OCI-LY7 (cell line): ENCODE measurements around the gene ALKAL2. TPM values are rescaled to one million over a fixed set of nuclear protein-coding genes. Genes with fewer than 3 reads are reported as not detected.
"Not testable (repeated sequence)": the region's sequence is repeated elsewhere in the genome, so short reads cannot be mapped to it uniquely, and the experiment has no call there.

ENCODE experiments used
- BruUV-seq: library from RNA; stranded (reverse); fragments of 400-500 nt; replicated peaks from 2 replicates; lab custom pipeline; 2021; lab: Mats Ljungman, UMichigan
- CTCF ChIA-PET: fragments of 300-600 bp; sonication (Branson Sonifier 250); formaldehyde crosslinking; loops from one replicate; lab custom pipeline; 2022; ENCODE audit warnings: antibody characterized with exemption; ENCODE audit not compliant: unreplicated experiment; lab: Charles Lee
- POLR2A ChIA-PET: fragments of 300-600 bp; sonication (Branson Sonifier 250); formaldehyde crosslinking; loops from one replicate; lab custom pipeline; 2022; ENCODE audit warnings: antibody characterized with exemption; lab: Charles Lee
- DNase-seq: peaks from one replicate; pipeline ENCODE4 v3.0.0-alpha.2; 2015; ENCODE audit warnings: low spot score
- H2AFZ ChIP-seq: fragments of 200-600 bp; sonication (generic), shearing (Covaris generic); 2 replicates; pipeline ENCODE4 v1.6.1; 2014; ENCODE audit warnings: mild to moderate bottlenecking, antibody characterized with exemption, low read length, moderate library complexity
- H3K27ac ChIP-seq: fragments of 200-600 bp; sonication (generic); 2 replicates; pipeline ENCODE4 v1.5.1; 2014; ENCODE audit warnings: mixed run types, low read depth, mild to moderate bottlenecking, moderate library complexity, low read length, inconsistent platforms; ENCODE audit not compliant: poor library complexity, severe bottlenecking
- H3K36me3 ChIP-seq: fragments of 200-600 bp; sonication (generic); 2 replicates; pipeline ENCODE4 v1.6.1; 2014; ENCODE audit warnings: mild to moderate bottlenecking, antibody characterized with exemption, low read length, moderate library complexity, mixed read lengths; ENCODE audit not compliant: insufficient read depth
- H3K4me1 ChIP-seq: fragments of 200-600 bp; sonication (generic); 2 replicates; pipeline ENCODE4 v1.5.1; 2014; ENCODE audit warnings: mild to moderate bottlenecking, low read length; ENCODE audit not compliant: insufficient read depth, poor library complexity, severe bottlenecking
- H3K4me2 ChIP-seq: fragments of 200-600 bp; sonication (generic); 2 replicates; pipeline ENCODE4 v1.6.1; 2014; ENCODE audit warnings: mild to moderate bottlenecking, low read length
- H3K4me3 ChIP-seq: fragments of 200-600 bp; sonication (generic); 2 replicates; pipeline ENCODE4 v1.5.1; 2014; ENCODE audit warnings: mild to moderate bottlenecking, low read depth, low read length; ENCODE audit not compliant: poor library complexity, severe bottlenecking
- H3K79me2 ChIP-seq: fragments of 200-600 bp; sonication (generic); 2 replicates; pipeline ENCODE4 v1.6.1; 2016; ENCODE audit warnings: low read depth, mild to moderate bottlenecking, low read length, moderate library complexity, mixed read lengths; ENCODE audit not compliant: insufficient read depth
- H3K9me2 ChIP-seq: fragments of 200-600 bp; sonication (generic); 2 replicates; pipeline ENCODE4 v1.6.1; 2016; ENCODE audit warnings: mild to moderate bottlenecking, low read length, mixed read lengths; ENCODE audit not compliant: insufficient read depth
- H3K9me3 ChIP-seq: fragments of 200-600 bp; sonication (generic); 2 replicates; pipeline ENCODE4 v1.6.1; 2014; ENCODE audit warnings: mild to moderate bottlenecking, mixed run types, low read length, mixed read lengths
- H4K20me1 ChIP-seq: fragments of 200-600 bp; sonication (generic); 2 replicates; pipeline ENCODE4 v1.6.1; 2014; ENCODE audit warnings: mild to moderate bottlenecking, antibody characterized with exemption, low read length, moderate library complexity, mixed read lengths; ENCODE audit not compliant: insufficient read depth
- CTCF ChIP-seq: fragments of 200-600 bp; sonication (generic); conservative IDR thresholded peaks from 2 replicates; pipeline ENCODE4 v1.5.1; 2014; ENCODE audit warnings: mild to moderate bottlenecking, antibody characterized with exemption, low read length, moderate library complexity, mixed read lengths
- EZH2phosphoT487 ChIP-seq: fragments of 200-600 bp; sonication (generic); IDR thresholded peaks from 2 replicates; pipeline ENCODE4 v1.6.1; 2018; ENCODE audit warnings: low read depth, borderline replicate concordance, mild to moderate bottlenecking, mixed run types, antibody characterized with exemption, low read length, moderate library complexity, mixed read lengths
- intact Hi-C: fragments of 100-400 bp; cut with micrococcal nuclease; formaldehyde crosslinking; loops from one replicate; pipeline ENCODE4 v1.10.0; 2022; ENCODE audit not compliant: unreplicated experiment
- total RNA-seq, 2 experiments: library from RNA; depleted of rRNA in 1 of 2; stranded (reverse); fragments of >200 nt in 1 of 2; shearing (Covaris generic) in 1 of 2; gene quantifications; 2 replicates each; pipeline ENCODE4 v1.2.3, GENCODE V29; 2014 to 2022

Gene ALKAL2
- total RNA-seq, 2 experiments from 2014 or later, result not detected

- no peak overlapping the region for H3K4me3 ChIP-seq
- CTCF ChIA-PET, result no interaction called here
- no peak overlapping the region for H3K4me2 ChIP-seq
- TF ChIP-seq EZH2phosphoT487, result no peak
- no peak for TF ChIP-seq CTCF
- H3K79me2 ChIP-seq, result no peaks in the 10 kb centered on the region
- H2AFZ ChIP-seq, result no peak overlapping the region
- H3K4me1 ChIP-seq, result no peaks in the 10 kb centered on the region
- intact Hi-C loops, result no loop called here
- DNase-seq, result no peak
- no peak overlapping the region for H3K27ac ChIP-seq
- no peaks in the 10 kb centered on the region for H4K20me1 ChIP-seq
- H3K9me3 ChIP-seq, result no peaks in the 10 kb centered on the region
- H3K9me2 ChIP-seq, result no peaks in the 10 kb centered on the region
- POLR2A ChIA-PET, result no interaction called here
- H3K36me3 ChIP-seq, result no peaks in the 10 kb centered on the region
- no TSS peak for BruUV-seq
Measured at GRCh38 chr2:319059-319600, 31.2 kb upstream of the ALKAL2 start.

- Histone ChIP-seq H3K36me3 (no peaks in the 10 kb centered on the region), H3K4me2 (no peak overlapping the region), H3K4me3 (no peak overlapping the region), H3K79me2 (no peaks in the 10 kb centered on the region), H4K20me1 (no peaks in the 10 kb centered on the region), H3K4me1 (no peaks in the 10 kb centered on the region), H3K9me3 (no peaks in the 10 kb centered on the region), H2AFZ (no peak overlapping the region), H3K27ac (no peak overlapping the region), H3K9me2 (no peaks in the 10 kb centered on the region)
- ChIA-PET CTCF (no interaction called here), POLR2A (no interaction called here)
- DNase-seq, result no peak
- TF ChIP-seq EZH2phosphoT487, result no peak
- TF ChIP-seq CTCF, result no peak
- BruUV-seq, result no TSS peak
- intact Hi-C loops, result no loop called here
Measured at GRCh38 chr2:317501-318424, 29.9 kb upstream of the ALKAL2 start.

- Histone ChIP-seq H3K9me3 (no peaks in the 10 kb centered on the region), H3K79me2 (no peaks in the 10 kb centered on the region), H4K20me1 (no peaks in the 10 kb centered on the region), H3K36me3 (no peaks in the 10 kb centered on the region), H3K4me3 (no peak overlapping the region), H3K4me1 (no peaks in the 10 kb centered on the region), H3K9me2 (no peaks in the 10 kb centered on the region), H3K27ac (no peak overlapping the region), H2AFZ (no peak overlapping the region), H3K4me2 (no peak overlapping the region)
- TF ChIP-seq EZH2phosphoT487 (no peak), CTCF (no peak)
- intact Hi-C loops, result no loop called here
- DNase-seq, result no peak
- BruUV-seq, result no TSS peak
- ChIA-PET POLR2A (interaction anchor here (0.8 kb wide), 1 partner anchor 9 kb away, joined by 3 read pairs; no protein-coding TSS in a partner anchor), CTCF (no interaction called here)
Measured at GRCh38 chr2:316381-316780, 28.5 kb upstream of the ALKAL2 start.

- POLR2A ChIA-PET, intact Hi-C loops, H2AFZ ChIP-seq, DNase-seq, H3K27ac ChIP-seq, H3K4me3 ChIP-seq, H3K4me2 ChIP-seq, CTCF ChIA-PET, H3K9me3 ChIP-seq, H3K36me3 ChIP-seq, H3K9me2 ChIP-seq, H3K4me1 ChIP-seq, H3K79me2 ChIP-seq, BruUV-seq, H4K20me1 ChIP-seq: not testable (repeated sequence)
Measured at GRCh38 chr2:315925-316324, 28.0 kb upstream of the ALKAL2 start.
